K562 (cell line): Measurements from ENCODE around the gene MAPKAPK3. TPM values are rescaled to one million over a fixed set of nuclear protein-coding genes. Genes with fewer than 3 reads are reported as not detected.

Experiments
- CBFB ChIP-seq: sonication (generic); formaldehyde crosslinking; IDR thresholded peaks from 2 replicates; pipeline ENCODE4 v1.4.0; 2020; ENCODE audit warnings: mild to moderate bottlenecking, missing genetic modification reagents
- CBX1 ChIP-seq: sonication (generic); IDR thresholded peaks from 2 replicates; pipeline ENCODE4 v1.6.1; 2016; ENCODE audit warnings: antibody characterized with exemption, low read depth, mild to moderate bottlenecking
- CTCF ChIP-seq, 3 experiments: IDR thresholded peaks in 2 of 3; conservative IDR thresholded peaks in 1 of 3; 2 replicates each; pipeline ENCODE4 v1.5.1; 2011 to 2012; ENCODE audit warnings: low read length in 3 of 3, mild to moderate bottlenecking in 3 of 3, control low read depth in 2 of 3, improper control_type of control experiment in 1 of 3, inconsistent platforms in 1 of 3, low read depth in 1 of 3, mixed read lengths in 1 of 3, moderate library complexity in 1 of 3; ENCODE audit not compliant: insufficient read depth in 2 of 3
- DMBX1 ChIP-seq: fragments of 250-450 bp; sonication (Bioruptor Pico); IDR thresholded peaks from 2 replicates; pipeline ENCODE4 v1.8.0; 2022; ENCODE audit warnings: inconsistent platforms, mild to moderate bottlenecking, moderate library complexity, borderline replicate concordance
- JUND ChIP-seq, 2 experiments: IDR thresholded peaks; 2 replicates in 1 of 2; 3 replicates in 1 of 2; pipeline ENCODE4 v1.6.1; 2011; ENCODE audit warnings: borderline replicate concordance in 2 of 2, low read depth in 2 of 2, low read length in 2 of 2, improper control_type of control experiment in 1 of 2, missing biosample characterization in 1 of 2, missing genetic modification characterization in 1 of 2, missing genetic modification reagents in 1 of 2
- MEF2A ChIP-seq: IDR thresholded peaks from 2 replicates; pipeline ENCODE4 v1.6.1; 2011; ENCODE audit warnings: low read depth, mild to moderate bottlenecking, low read length, moderate library complexity; ENCODE audit not compliant: control insufficient read depth
- NFATC3 ChIP-seq: fragments of 450-650 bp; IDR thresholded peaks from 2 replicates; pipeline ENCODE4 v1.6.1; 2017; ENCODE audit warnings: mild to moderate bottlenecking
- POLR2B ChIP-seq: fragments of 450-650 bp; IDR thresholded peaks from 2 replicates; pipeline ENCODE4 v1.6.1; 2018; ENCODE audit warnings: low read depth; ENCODE audit not compliant: partially characterized antibody
- PYGO2 ChIP-seq: fragments of 450-650 bp; IDR thresholded peaks from 2 replicates; pipeline ENCODE4 v1.6.1; 2016; ENCODE audit warnings: mild to moderate bottlenecking, missing genetic modification characterization, moderate library complexity, missing compliant biosample characterization
- RBM39 ChIP-seq: fragments of 200-400 bp; formaldehyde crosslinking; optimal IDR thresholded peaks from 2 replicates; pipeline ENCODE3; 2018; ENCODE audit warnings: low read depth, low read length
- RHOXF2B ChIP-seq: fragments of 250-450 bp; sonication (Bioruptor Pico); conservative IDR thresholded peaks from 2 replicates; pipeline ENCODE4 v1.5.1; 2021
- SMAD2 ChIP-seq: fragments of 150-350 bp; IDR thresholded peaks from 2 replicates; pipeline ENCODE4 v1.6.1; 2014; ENCODE audit warnings: low read depth, mild to moderate bottlenecking, low read length
- SMAD4 ChIP-seq: fragments of 250-450 bp; sonication (Bioruptor Pico); conservative IDR thresholded peaks from 2 replicates; pipeline ENCODE4 v1.8.0; 2021; ENCODE audit warnings: inconsistent platforms, mild to moderate bottlenecking, moderate library complexity
- STAG1 ChIP-seq: sonication (generic); formaldehyde crosslinking; IDR thresholded peaks from 2 replicates; pipeline ENCODE4 v1.5.0; 2020; ENCODE audit warnings: missing genetic modification reagents, borderline replicate concordance
- TBP ChIP-seq: optimal IDR thresholded peaks from 2 replicates; pipeline ENCODE3; 2011; ENCODE audit warnings: low read depth, low read length, improper control_type of control experiment
- TFAP4 ChIP-seq: sonication (generic); formaldehyde crosslinking; IDR thresholded peaks from 2 replicates; pipeline ENCODE4 v1.8.0; 2022; ENCODE audit warnings: missing genetic modification reagents, mild to moderate bottlenecking, moderate library complexity, borderline replicate concordance
- VEZF1 ChIP-seq: fragments of 200-800 bp; sonication (Bioruptor generic); IDR thresholded peaks from 2 replicates; pipeline ENCODE4 v1.6.1; 2017; ENCODE audit warnings: missing genetic modification characterization, missing compliant biosample characterization
- XRCC4 ChIP-seq: IDR thresholded peaks from one replicate; pipeline ENCODE4 v1.6.1; 2011; ENCODE audit not compliant: insufficient read depth, insufficient read length; ENCODE audit errors: extremely low read depth
- ZBTB1 ChIP-seq: sonication (generic); formaldehyde crosslinking; IDR thresholded peaks from 2 replicates; pipeline ENCODE4 v1.8.1; 2023; ENCODE audit warnings: missing genetic modification reagents, low read depth, mild to moderate bottlenecking, borderline replicate concordance
- ZC3H8 ChIP-seq: fragments of 450-650 bp; IDR thresholded peaks from 2 replicates; pipeline ENCODE4 v1.6.1; 2017
- ZFP36 ChIP-seq: fragments of 150-350 bp; IDR thresholded peaks from 2 replicates; pipeline ENCODE4 v1.6.1; 2018; ENCODE audit warnings: low read length, low read depth; ENCODE audit not compliant: partially characterized antibody
- ZKSCAN1 ChIP-seq: fragments of 150-350 bp; IDR thresholded peaks from 2 replicates; pipeline ENCODE4 v1.6.1; 2016; ENCODE audit warnings: low read depth, low read length
- ZNF23 ChIP-seq: fragments of 250-450 bp; sonication (Bioruptor Pico); IDR thresholded peaks from 2 replicates; pipeline ENCODE4 v1.4.0; 2020; ENCODE audit warnings: mild to moderate bottlenecking
- ZNF277 ChIP-seq: fragments of 250-450 bp; sonication (Bioruptor Pico); IDR thresholded peaks from 2 replicates; pipeline ENCODE4 v1.8.0; 2022; ENCODE audit warnings: inconsistent platforms, mild to moderate bottlenecking, moderate library complexity, borderline replicate concordance
- polyA plus RNA-seq, 8 experiments: library from polyadenylated mRNA; depleted of rRNA in 4 of 8; stranded (reverse) in 5 of 8; unstranded in 3 of 8; fragments of >200 nt; fragmentation: Nextera tagmentation in 2 of 8; fragmentation: Illumina TruSeq in 1 of 8; extraction: Ambion mirVana in 2 of 8; extraction: Trizol in 1 of 8; gene quantifications; 2 replicates each; pipeline versions ENCODE4 v1.2.1 to v1.2.3, GENCODE V29; 2011 to 2014; ENCODE audit warnings: inconsistent platforms in 1 of 8, missing spikeins in 1 of 8
- total RNA-seq, 7 experiments: library from RNA; depleted of rRNA in 6 of 7; stranded (reverse); fragments of >200 nt in 6 of 7; fragmentation: Illumina TruSeq in 2 of 7; extraction: Trizol in 2 of 7; gene quantifications; 2 replicates each; pipeline versions ENCODE4 v1.2.1 to v1.2.3, GENCODE V29; 2011 to 2021; ENCODE audit warnings: low replicate concordance in 1 of 7

The MAPKAPK3 gene
- total and polyA plus RNA-seq, 9 of the 15 experiments (the other 6 are each of a cell fraction or from before 2014, with no cell fraction given): 8.0 to 56.4 (median 41.2) TPM

- no peak for TF ChIP-seq ZNF277 (CRISPR knock-in tag)
- TF ChIP-seq ZKSCAN1: 0 out of 2 replicates have a peak, but pooled peaks have one; percentile 24
- TF ChIP-seq CTCF (IDR thresholded peaks at IDR 0.05 in 2 of 3, conservative IDR thresholded peaks at IDR 0.05 in 1 of 3; ENCODE audit: insufficient read depth in 2 of 3, low read depth in 1 of 3, low read length in 3 of 3): peak; percentile 79 to 89 (median 88)
- no peak for TF ChIP-seq TBP
- TF ChIP-seq SMAD2: no peak
- TF ChIP-seq PYGO2 (tag): no peak
- no peak for TF ChIP-seq ZC3H8
- no peak for TF ChIP-seq RHOXF2B (CRISPR knock-in tag)
- no peak for TF ChIP-seq CBX1
- peak; percentile 74; the same call in 1 of the 2 replicates for TF ChIP-seq STAG1 (CRISPR knock-in tag)
- TF ChIP-seq POLR2B: no peak
- TF ChIP-seq ZBTB1 (CRISPR knock-in tag): no peak
- 0 out of 2 replicates have a peak, but pooled peaks have one; percentile 5 for TF ChIP-seq JUND (IDR thresholded peaks at IDR 0.05; ENCODE audit: borderline replicate concordance, low read depth, low read length)
- TF ChIP-seq JUND (tag; IDR thresholded peaks at IDR 0.05; ENCODE audit: borderline replicate concordance, low read depth, low read length): no peak; the same call in 2 of the 3 replicates
- TF ChIP-seq MEF2A: no peak
- TF ChIP-seq ZFP36: no peak
- TF ChIP-seq DMBX1 (CRISPR knock-in tag): 0 out of 2 replicates have a peak, but pooled peaks have one; percentile 29
- TF ChIP-seq TFAP4 (CRISPR knock-in tag): 0 out of 2 replicates have a peak, but pooled peaks have one; percentile 18
- no peak for TF ChIP-seq XRCC4
- 0 out of 2 replicates have a peak, but pooled peaks have one; percentile 17 for TF ChIP-seq VEZF1
- TF ChIP-seq CBFB (CRISPR knock-in tag): peak; percentile 36; the same call in 1 of the 2 replicates
- no peak for TF ChIP-seq NFATC3
- no peak for TF ChIP-seq RBM39
- no peak for TF ChIP-seq ZNF23
- TF ChIP-seq SMAD4: 0 out of 2 replicates have a peak, but pooled peaks have one; percentile 16
- TF ChIP-seq, all 486 proteins: peak for 17
These were observed 44.8 kb upstream of the MAPKAPK3 start (continued) for GRCh38 chr3:50572158-50572557.
